Astrocyte (in vitro differentiated cells and primary cell): ENCODE results near the gene DRC1. TPM values are rescaled to one million over a fixed set of nuclear protein-coding genes. Genes with fewer than 3 reads are reported as not detected.

Source experiments
- DNase-seq: peaks from one replicate; pipeline ENCODE4 v3.0.0-alpha.2; 2010; ENCODE audit warnings: low read depth
- FAIRE-seq: peaks from 2 replicates; lab custom pipeline; 2011; peaks lifted over from hg19 to GRCh38; lab: Jason Lieb, UNC
- H2AFZ ChIP-seq: 2 replicates; pipeline ENCODE4 v1.6.0; 2012; ENCODE audit warnings: low read depth, low read length, inconsistent platforms
- H3K27ac ChIP-seq: 2 replicates; pipeline ENCODE4 v1.5.1; 2011; ENCODE audit warnings: low read depth, low read length, inconsistent platforms
- H3K27me3 ChIP-seq: 2 replicates; pipeline ENCODE4 v1.6.0; 2011; ENCODE audit warnings: low read length, inconsistent platforms; ENCODE audit not compliant: insufficient read depth
- H3K36me3 ChIP-seq: 2 replicates; pipeline ENCODE4 v1.5.1; 2011; ENCODE audit warnings: low read length, inconsistent platforms; ENCODE audit not compliant: insufficient read depth
- H3K4me1 ChIP-seq: 2 replicates; pipeline ENCODE4 v1.5.1; 2011; ENCODE audit warnings: low read length, inconsistent platforms; ENCODE audit not compliant: insufficient read depth
- H3K4me2 ChIP-seq: 2 replicates; pipeline ENCODE4 v1.6.0; 2012; ENCODE audit warnings: low read length, inconsistent platforms
- H3K4me3 ChIP-seq: 2 replicates; pipeline ENCODE4 v1.5.1; 2011; ENCODE audit warnings: low read depth, mild to moderate bottlenecking, low read length, inconsistent platforms; ENCODE audit not compliant: insufficient read depth
- H3K79me2 ChIP-seq: 2 replicates; pipeline ENCODE4 v1.6.0; 2012; ENCODE audit warnings: mild to moderate bottlenecking, low read length, inconsistent platforms; ENCODE audit not compliant: insufficient read depth
- H3K9ac ChIP-seq: 2 replicates; pipeline ENCODE4 v1.6.0; 2012; ENCODE audit warnings: mild to moderate bottlenecking, low read length, inconsistent platforms
- H3K9me3 ChIP-seq: 2 replicates; pipeline ENCODE4 v1.5.1; 2012; ENCODE audit warnings: low read depth, mild to moderate bottlenecking, low read length, inconsistent platforms; ENCODE audit not compliant: insufficient read depth
- H4K20me1 ChIP-seq: 2 replicates; pipeline ENCODE4 v1.6.0; 2012; ENCODE audit warnings: low read length, inconsistent platforms; ENCODE audit not compliant: insufficient read depth
- H3K27ac Mint-ChIP-seq: one replicate; pipeline ENCODE4 v1.8.0; 2021; ENCODE audit warnings: mild to moderate bottlenecking, mixed read lengths; ENCODE audit not compliant: unreplicated experiment
- H3K27me3 Mint-ChIP-seq: one replicate; pipeline ENCODE4 v1.8.0; 2021; ENCODE audit warnings: low read depth, mixed read lengths; ENCODE audit not compliant: unreplicated experiment
- H3K36me3 Mint-ChIP-seq: one replicate; pipeline ENCODE4 v1.8.0; 2021; ENCODE audit warnings: low read depth, mixed read lengths; ENCODE audit not compliant: unreplicated experiment
- H3K4me1 Mint-ChIP-seq: one replicate; pipeline ENCODE4 v1.8.0; 2021; ENCODE audit warnings: low read depth, mixed read lengths; ENCODE audit not compliant: unreplicated experiment
- H3K4me3 Mint-ChIP-seq: one replicate; pipeline ENCODE4 v1.8.0; 2021; ENCODE audit warnings: mild to moderate bottlenecking, moderate library complexity, mixed read lengths; ENCODE audit not compliant: unreplicated experiment
- H3K9me3 Mint-ChIP-seq: one replicate; pipeline ENCODE4 v1.8.0; 2021; ENCODE audit warnings: mild to moderate bottlenecking, mixed read lengths; ENCODE audit not compliant: unreplicated experiment
- EZH2 ChIP-seq: IDR thresholded peaks from 2 replicates; pipeline ENCODE4 v1.6.1; 2012; ENCODE audit warnings: mild to moderate bottlenecking, low read length, inconsistent platforms; ENCODE audit not compliant: insufficient read depth
- total RNA-seq: library from RNA; stranded (reverse); gene quantifications from 2 replicates; pipeline ENCODE4 v1.2.1, GENCODE V29; 2021
- TF ChIP-seq, protein P1 (sequence below): IDR thresholded peaks from 2 replicates; pipeline ENCODE4 v1.5.1; 2011; ENCODE audit warnings: low read depth, mild to moderate bottlenecking, inconsistent platforms, low read length, moderate library complexity; ENCODE audit not compliant: insufficient read depth

Gene DRC1
- total RNA-seq, 1 donor from 2014 or later: 0.27 TPM

GRCh38 chr2:26474261-26474785 lies 72.6 kb downstream of the DRC1 start:
- H3K4me1 ChIP-seq: no peaks in the 10 kb centered on the region
- Mint-ChIP-seq H3K4me1 (no peaks in the 10 kb centered on the region), H3K27me3 (peaks cover 13% of the 10 kb centered on the region), H3K9me3 (peaks cover 4% of the 10 kb centered on the region), H3K4me3 (no peak overlapping the region), H3K36me3 (no peaks in the 10 kb centered on the region), H3K27ac (no peak overlapping the region)
- no peaks in the 10 kb centered on the region for H3K79me2 ChIP-seq
- DNase-seq (no peak), FAIRE-seq (no peak)
- H3K4me3 ChIP-seq: no peak overlapping the region
- H3K4me2 ChIP-seq: no peak overlapping the region
- peaks cover 2% of the 10 kb centered on the region for H3K9me3 ChIP-seq
- TF ChIP-seq EZH2: no peak
- TF ChIP-seq, protein P1, sequence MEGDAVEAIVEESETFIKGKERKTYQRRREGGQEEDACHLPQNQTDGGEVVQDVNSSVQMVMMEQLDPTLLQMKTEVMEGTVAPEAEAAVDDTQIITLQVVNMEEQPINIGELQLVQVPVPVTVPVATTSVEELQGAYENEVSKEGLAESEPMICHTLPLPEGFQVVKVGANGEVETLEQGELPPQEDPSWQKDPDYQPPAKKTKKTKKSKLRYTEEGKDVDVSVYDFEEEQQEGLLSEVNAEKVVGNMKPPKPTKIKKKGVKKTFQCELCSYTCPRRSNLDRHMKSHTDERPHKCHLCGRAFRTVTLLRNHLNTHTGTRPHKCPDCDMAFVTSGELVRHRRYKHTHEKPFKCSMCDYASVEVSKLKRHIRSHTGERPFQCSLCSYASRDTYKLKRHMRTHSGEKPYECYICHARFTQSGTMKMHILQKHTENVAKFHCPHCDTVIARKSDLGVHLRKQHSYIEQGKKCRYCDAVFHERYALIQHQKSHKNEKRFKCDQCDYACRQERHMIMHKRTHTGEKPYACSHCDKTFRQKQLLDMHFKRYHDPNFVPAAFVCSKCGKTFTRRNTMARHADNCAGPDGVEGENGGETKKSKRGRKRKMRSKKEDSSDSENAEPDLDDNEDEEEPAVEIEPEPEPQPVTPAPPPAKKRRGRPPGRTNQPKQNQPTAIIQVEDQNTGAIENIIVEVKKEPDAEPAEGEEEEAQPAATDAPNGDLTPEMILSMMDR: no peak
- no peak overlapping the region for H3K9ac ChIP-seq
- H3K27ac ChIP-seq: no peak overlapping the region
- no peaks in the 10 kb centered on the region for H3K27me3 ChIP-seq
- no peaks in the 10 kb centered on the region for H4K20me1 ChIP-seq
- no peak overlapping the region for H2AFZ ChIP-seq
- no peaks in the 10 kb centered on the region for H3K36me3 ChIP-seq

DNA sequence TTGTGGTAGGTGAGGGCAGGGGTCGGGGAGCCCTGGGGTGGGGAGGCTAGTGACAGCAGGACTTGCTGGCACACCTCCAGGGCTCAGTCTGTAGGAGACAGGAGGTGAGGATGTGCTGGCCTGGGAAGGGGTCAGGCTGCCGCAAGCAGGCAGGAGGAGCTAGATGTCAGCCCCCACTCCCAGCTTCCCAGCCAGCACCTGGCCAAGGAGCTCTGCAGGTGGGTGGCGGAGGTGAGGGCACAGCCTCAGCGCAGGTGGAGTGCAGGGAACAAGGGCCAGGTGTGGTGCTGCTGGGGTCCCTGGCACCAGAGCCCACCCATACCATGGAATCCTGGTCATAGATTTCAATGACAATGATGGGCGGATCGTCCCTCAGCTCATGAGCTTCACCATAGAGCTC lies 73.3 kb downstream of the DRC1 start:
- Histone ChIP-seq H2AFZ (no peak overlapping the region), H4K20me1 (no peaks in the 10 kb centered on the region), H3K9me3 (no peaks in the 10 kb centered on the region), H3K27me3 (no peaks in the 10 kb centered on the region), H3K79me2 (no peaks in the 10 kb centered on the region), H3K4me1 (no peaks in the 10 kb centered on the region), H3K9ac (no peak overlapping the region), H3K4me3 (no peak overlapping the region), H3K4me2 (no peak overlapping the region), H3K36me3 (no peaks in the 10 kb centered on the region), H3K27ac (no peak overlapping the region)
- no peak for FAIRE-seq
- Mint-ChIP-seq H3K4me1 (no peaks in the 10 kb centered on the region), H3K27me3 (peaks cover 13% of the 10 kb centered on the region), H3K4me3 (no peak overlapping the region), H3K9me3 (peaks cover 2% of the 10 kb centered on the region), H3K36me3 (no peaks in the 10 kb centered on the region), H3K27ac (no peak overlapping the region)
- no peak for DNase-seq
- no peak for TF ChIP-seq EZH2
- TF ChIP-seq, protein P1: no peak

DNA sequence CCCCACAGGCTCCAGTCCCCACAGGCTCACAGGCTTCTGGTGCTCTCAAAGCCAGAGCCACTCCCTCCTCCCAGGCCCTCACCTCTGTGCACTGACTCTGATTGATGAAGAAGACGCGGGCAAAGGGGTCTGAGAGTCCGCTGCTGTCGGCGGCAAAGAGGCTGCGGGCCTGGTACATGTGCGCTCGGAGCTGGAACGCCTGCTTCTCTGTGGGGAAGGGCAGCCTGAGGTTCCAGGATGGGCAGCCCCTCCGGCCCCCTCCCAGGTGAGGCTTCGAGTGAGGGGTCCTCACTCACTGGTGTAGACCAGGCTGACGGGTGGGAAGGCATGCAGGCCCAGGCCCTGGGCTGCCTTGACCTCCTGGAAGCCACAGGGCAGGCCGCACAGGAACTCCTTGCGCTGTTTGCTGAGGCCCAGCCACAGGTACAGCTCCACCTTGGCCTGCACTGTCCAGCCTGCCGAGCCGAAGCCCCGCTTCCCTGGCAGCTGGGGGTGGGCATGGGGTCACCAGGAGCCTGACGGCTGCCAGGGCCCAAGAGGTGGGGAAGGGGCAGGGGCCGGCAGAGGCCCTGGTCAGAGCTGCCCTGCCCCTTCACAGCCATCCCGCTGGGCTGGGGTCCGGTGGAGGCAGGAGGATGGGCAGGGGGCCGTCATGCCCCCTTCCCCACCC lies 74.2 kb downstream of the DRC1 start:
- DNase-seq: no peak
- H3K27me3 Mint-ChIP-seq: peaks cover 9% of the 10 kb centered on the region
- Histone ChIP-seq H3K79me2 (no peaks in the 10 kb centered on the region), H3K27ac (no peak overlapping the region), H3K27me3 (no peaks in the 10 kb centered on the region), H3K9me3 (no peaks in the 10 kb centered on the region), H3K4me2 (no peak overlapping the region), H3K9ac (no peak overlapping the region), H4K20me1 (no peaks in the 10 kb centered on the region), H3K4me1 (no peaks in the 10 kb centered on the region), H3K4me3 (no peak overlapping the region), H3K36me3 (no peaks in the 10 kb centered on the region), H2AFZ (no peak overlapping the region)
- H3K4me3 Mint-ChIP-seq: no peak overlapping the region
- no peak for FAIRE-seq
- no peak overlapping the region for H3K27ac Mint-ChIP-seq
- no peaks in the 10 kb centered on the region for H3K4me1 Mint-ChIP-seq
- peaks cover 2% of the 10 kb centered on the region for H3K9me3 Mint-ChIP-seq
- H3K36me3 Mint-ChIP-seq: no peaks in the 10 kb centered on the region
- TF ChIP-seq, protein P1: no peak
- no peak for TF ChIP-seq EZH2
